Inflammatory macrophage (primary cell): ENCODE measurements around the gene CLVS2.

ENCODE experiments used
- DNase-seq, 2 donors: peaks; one replicate each; pipeline ENCODE4 v3.0.0-alpha.2; 2020 to 2022

The CLVS2 gene

DNA sequence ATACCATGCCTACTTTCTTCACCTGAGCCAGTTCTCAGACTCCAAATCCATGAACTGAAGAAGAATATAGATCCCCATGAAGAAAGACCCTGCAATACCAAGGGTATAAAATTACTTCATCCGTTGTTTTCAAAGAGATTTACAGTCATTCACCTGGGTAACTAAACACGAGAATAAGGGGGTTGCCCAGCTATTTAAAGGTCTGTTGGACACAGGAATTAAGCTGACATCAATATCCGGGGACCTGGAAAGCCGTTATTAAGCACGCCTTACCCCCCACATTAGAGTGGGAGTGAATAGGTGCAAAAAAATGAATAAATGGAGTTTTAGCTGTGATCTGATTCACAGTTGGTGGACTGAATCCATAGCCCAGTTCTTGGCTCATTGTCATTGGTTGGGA lies 28.9 kb downstream of the CLVS2 start:
- no peak for DNase-seq

DNA sequence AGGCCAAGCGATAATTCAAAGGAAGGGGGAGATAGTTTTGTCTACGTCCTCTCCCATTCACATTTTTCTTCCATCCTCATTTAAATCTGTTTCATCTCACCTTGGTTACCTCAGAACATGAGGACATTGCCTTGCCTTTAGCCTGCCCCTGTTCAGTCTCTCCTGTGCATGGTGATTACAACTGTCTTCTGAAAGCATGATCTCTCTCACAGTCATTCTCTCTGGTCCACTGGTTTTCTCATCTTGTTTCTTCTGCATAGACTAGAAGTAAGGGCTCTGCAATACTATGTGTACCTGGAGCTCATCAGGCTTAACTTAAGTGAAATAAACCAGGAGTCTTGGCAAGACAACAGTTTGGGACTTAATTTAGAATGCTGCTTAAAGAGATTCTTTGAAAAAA lies 31.4 kb downstream of the CLVS2 start:
- no peak for DNase-seq

DNA sequence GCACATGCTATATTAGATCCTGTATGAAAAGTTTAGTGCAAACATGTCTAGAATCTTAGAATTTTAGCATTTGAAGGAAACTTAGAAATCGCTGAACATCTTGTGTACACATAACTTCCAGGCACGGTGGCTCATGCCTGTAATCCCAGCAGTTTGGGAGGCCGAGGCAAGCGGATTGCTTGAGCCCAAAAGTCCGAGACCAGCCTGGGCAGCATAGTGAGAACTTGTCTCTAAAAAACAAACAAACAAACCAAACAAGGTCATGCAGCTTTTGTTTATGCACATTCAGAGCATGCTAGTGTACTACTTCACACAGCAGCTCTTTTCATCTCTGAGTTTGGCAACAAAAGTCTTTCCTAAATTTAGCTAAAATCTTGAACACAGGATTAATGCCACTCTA lies 32.2 kb downstream of the CLVS2 start:
- no peak for DNase-seq

DNA sequence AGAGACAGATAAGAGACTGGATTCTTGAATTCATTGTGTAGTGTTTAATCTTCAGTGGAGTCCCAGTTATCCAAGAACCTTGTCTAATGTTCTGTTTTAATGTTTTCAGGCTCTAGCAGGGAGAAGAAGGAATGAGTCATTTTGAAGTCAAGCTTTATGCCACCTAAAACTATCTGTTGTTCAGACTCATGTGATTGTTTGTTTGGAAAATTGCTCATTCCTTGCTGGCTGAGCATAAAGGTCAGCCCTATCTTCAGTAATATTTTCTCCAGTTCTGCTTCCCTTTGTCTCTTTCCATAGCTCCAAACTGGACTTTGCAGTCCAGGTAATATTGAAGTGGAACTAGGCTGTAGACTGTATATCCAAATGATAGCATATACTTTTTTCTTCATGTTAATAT lies 34.2 kb downstream of the CLVS2 start:
- DNase-seq, result no peak

DNA sequence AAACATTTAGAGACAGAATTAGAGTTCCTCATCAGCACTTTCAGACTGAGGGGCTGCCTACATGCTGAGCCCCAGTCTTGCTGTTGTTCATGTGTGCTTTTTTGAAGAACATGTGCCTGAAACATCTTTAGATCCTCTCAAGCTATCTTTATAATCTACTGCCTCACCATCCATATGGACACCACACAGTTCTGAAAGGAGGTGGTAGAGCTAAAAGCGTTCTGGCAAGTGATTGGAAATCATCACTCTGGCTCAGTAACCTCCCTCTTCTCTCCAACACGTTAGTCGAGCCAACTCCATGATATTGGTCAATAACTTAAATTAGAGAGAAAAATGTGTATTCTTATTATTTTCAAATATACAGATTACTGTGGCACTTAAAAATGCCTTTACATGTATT lies 40.6 kb downstream of the CLVS2 start:
- no peak for DNase-seq

DNA sequence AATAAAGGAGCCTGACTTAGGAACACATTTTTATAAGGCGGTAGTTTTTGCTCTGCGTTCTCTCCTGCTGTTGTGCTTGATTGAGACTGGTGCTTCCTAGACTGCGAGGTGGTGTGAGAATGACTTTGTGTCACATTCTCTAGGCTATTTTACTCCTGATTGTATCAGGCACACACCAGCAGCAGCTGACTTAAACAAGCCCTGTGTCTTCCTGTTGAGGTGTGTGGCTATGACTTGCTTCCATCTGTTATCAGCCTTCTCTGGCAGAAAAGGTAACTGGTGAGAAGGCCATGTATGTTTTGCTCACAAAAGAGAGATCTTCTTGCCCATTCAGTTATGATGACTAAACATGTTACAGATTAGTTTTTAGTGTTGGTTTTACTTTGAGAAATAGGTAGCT lies 43.4 kb downstream of the CLVS2 start:
- no peak for DNase-seq

DNA sequence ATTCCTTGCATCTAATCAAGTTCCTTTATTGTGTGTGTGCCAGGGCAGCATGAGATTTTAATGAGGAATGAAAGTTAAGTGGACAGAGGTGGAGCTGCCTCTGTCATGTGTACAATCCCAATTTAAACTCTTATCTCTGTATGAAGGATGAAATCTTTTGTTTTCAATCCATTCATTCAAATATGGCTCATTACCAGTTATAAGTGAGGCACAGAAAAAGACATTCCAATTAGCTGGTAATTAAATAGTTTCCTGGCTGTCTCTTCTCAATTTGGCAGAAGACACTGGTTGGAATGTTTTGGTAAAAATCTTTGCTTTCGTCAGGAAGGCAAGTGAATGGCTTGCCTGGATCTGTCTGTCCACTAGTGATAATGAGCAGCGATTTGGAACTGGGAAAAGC lies 46.4 kb downstream of the CLVS2 start:
- no peak for DNase-seq

DNA sequence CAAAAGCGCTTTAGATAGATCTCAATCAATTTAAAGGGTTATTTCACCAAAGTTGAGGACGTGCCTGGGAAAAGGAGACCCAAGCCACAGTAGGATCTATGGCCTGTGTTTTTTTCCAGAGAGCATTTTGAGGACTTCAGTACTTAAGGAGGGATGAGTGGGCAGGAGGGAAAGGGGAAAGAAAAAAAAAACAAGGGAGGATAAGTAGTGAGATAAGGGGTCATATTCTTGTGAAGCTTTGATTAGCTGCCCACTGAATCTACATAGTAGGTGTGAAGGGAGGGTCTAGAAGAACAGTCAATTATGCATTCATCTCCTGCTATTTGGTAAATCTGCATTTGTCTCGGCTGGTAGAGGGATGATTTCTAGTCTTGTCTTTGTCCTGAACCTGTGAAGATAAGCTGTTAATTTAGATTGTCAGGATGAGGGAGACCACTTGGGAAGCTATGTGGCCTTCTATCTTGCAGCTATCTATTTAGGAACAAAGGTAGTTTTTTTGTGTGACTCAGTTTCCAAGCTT lies 48.4 kb downstream of the CLVS2 start:
- no peak for DNase-seq

DNA sequence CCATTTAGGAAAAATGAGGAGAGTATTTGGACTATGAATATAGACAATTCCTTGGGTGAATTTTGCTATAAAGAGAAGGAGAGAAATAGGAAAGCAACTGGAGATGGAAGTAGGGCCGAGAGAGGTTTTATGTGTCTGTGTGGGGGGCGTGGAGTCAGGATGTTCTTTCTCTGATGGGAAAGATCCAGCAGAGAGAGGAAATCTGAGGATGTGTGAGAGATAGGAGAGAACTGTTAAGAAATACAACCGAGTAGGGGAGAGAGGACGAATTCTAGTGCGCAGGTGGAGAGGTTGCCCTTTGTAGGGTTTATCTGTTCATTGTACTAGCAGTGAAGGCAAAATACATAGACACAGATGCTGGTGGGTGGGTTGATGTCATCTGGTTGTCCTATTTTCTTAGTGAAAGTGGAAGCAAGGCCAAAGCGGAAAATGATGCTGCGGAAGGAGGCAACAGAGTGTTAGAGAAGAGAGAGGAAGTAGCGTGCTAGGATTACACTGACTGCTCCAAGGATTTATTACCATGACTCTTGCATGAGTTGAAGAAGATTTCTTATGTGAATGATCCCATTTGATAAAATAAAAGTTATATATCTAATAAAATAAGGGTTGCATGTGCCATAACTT lies 57.7 kb downstream of the CLVS2 start:
- no peak for DNase-seq

DNA sequence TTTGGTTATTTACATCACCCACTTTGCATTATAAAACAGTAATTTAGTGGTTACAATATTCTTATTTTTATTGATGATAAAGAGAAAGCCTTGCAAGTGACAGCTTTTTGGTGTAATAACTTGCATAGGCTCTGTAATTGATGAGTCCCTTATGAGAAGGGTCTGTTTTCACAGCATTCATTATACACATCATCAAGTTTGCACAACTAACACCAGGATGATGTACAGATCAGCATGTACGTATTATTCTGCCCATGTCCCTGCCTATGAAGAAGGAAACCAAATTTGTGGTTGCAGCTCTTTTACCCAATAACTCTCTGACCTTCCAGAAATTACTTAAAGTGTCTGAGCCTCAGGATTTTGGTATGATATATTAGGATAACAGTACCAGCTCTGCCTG lies 59.2 kb downstream of the CLVS2 start:
- no peak for DNase-seq

DNA sequence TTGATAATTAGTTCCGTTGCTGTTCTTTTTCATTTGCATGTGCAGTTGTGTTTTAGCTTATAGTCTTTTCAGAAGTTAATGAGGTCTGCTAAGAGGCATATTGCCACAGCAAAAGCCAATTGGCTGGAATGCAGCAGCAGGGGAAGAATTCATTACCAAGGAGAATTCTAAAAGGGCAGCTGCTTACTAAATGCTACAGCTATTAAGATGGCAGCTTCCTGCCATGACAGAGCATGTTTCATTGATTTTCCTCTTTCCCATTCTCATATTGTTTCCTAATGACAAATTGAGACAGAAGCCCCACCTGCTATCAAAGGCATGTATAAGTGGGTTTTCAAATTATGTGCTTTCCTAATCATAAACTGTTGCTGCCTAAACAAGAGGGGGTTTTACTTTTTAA lies 66.6 kb downstream of the CLVS2 start:
- DNase-seq, result no peak

DNA sequence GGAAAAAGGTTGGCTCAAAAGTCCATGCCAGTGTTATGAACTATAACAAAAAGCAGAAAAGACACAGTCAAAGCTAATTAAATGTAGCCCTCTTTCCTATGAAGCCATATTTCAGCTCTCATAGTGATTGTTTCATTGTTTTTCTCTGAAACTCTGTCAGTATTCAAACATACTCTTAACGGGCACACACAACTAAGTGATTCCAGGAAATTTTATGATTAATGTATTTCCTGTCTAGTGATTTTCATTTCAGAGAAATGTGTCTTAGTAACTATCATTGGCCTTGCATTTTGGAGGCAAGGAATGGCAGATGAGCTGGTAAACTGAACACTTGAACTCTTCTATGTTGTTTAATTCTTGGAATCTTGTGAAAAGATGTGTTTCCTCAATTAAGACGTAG lies 68.0 kb downstream of the CLVS2 start:
- DNase-seq, result no peak

DNA sequence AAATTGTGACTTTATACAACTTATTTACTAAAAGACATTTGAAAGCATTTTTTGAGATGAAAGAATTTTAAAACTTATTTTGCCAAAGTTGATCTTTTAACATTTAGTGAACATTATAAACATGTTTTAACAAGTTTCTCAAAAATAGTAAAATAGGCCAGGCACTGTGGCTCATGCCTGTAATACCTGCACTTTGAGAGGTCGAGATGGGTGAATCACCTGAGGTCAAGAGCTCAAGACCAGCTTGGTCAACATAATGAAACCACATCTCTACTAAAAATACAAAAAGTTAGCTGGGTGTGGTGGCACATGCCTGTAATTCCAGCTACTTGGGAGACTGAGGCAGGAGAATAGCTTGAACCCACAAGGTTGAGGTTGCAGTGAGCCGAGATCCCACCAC lies 78.6 kb downstream of the CLVS2 start:
- DNase-seq, result no peak

DNA sequence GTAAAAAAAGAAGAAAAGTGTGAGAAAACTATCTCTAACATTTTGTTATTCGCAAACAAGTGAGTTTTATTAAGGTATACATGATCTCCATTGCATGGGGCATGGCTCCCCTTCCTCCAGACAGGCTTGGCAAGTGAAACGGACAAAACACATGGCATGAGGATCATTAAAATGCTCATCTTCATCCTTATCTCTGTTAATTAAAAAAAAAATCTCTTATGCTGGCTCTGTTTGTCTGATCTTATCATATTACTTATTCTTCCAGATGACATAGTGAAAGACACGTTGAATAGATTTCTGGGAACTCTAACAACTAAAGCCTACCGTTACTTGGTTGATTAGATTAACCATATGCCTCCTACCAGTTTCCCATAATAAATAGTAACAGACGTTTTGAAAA lies 89.4 kb downstream of the CLVS2 start:
- no peak for DNase-seq

DNA sequence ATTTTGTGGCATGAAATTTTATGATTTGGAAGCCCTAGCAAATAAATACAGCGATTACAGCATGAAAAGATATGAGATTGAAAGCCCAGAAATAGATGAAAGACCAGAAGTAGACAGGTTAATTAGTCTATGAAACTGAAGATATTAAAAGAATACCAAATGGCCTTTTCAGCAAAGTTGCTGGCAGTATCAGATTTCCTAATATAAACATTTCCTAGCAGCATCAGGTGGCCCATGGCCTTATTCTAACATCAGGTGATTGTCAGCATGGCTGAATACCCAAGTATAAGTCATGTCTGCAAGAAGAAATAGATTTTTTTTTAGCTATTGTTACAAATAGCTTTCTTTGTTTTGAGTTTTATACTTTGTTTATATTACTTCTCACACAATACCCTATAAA lies 93.2 kb downstream of the CLVS2 start:
- no peak for DNase-seq

DNA sequence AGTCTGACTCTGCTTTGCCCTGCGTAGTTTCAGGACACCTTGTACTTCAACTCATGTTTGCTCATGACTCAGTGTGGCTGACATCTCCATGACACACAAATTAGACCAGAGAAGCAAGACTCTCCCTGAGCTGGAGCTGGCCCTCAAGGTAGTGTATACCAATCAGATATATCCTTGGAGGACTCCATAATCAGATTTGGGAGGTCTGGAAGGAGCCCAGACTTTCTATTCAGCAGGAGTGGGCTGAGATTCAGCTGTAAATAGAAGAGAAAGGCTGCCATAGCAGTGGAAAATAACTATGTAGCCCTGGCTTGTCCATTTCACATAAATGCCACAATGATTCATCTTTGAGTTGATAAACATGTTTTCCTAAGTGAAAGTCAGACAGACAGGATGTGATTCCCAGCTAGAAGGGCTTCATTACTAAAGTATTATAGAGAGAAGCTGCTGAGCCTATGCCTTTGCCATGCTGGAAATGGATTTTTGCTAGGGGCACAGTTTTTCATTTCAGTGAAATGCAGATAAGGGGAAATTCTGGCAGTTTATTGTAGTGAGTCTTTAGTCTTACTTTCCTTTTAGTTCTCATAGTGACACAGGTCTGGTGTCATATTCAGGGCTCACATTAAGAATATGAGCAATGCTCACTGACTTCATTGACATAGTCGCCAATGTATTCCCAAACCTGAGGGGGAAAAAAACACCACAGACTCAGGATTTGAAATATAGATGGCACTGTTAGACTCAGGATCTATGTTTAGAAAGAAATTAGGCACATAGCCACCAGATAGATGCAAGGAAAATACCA lies 95.3 kb downstream of the CLVS2 start:
- DNase-seq, result no peak

DNA sequence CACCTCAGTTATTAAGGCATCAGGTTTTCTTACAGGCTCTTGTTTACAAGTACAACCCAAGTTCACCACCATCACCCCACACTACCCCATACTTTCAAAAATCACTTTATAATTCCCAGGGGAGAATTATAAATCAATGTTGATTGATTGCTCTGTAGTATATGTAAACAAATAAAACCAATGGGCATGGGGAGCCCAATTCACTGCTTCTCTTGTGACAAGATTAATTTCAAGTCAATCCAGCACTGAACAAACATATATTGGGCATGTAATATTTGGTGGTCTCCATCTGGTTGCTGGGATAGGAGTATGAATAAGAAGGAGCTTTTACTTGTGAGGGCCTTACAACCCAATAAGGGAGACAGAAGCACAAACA lies 95.8 kb downstream of the CLVS2 start:
- DNase-seq, result no peak

DNA sequence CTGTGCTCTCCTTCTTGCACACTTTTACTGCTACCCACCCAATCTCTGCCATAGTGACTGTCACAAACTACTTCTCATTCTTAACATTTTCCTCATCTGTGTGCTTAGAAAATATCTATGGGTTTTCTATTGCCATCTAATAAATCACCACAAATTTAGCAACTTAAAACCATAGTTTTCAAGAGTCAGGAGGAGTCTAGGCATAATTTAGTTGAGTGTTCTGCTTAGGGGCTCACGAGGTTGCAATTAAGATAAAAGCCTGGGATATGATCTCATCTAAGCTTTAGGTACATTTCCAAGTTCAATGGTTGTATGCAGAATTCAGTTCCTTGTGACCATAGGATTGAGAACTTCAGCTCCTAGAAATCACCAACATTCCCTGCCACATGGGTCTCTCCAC lies 98.8 kb downstream of the CLVS2 start:
- DNase-seq, result no peak

DNA sequence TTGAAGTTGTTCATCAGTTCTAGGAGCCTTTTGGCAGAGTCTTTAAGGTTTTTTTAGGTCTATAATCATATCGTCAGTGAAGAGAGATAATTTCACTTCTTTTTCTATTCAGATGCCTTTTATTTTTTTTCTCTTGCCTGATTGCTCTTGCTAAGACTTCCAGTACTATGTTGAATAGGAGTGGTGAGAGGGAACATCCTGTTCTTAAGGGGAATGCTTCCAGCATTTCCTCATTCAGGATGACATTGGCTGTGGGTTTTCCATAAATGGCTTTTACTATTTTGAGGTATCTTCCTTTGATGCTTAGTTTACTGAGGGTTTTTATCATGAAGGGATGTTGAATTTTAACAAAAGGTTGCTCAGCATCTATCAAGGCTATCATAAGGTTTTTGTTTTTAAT lies 109.5 kb downstream of the CLVS2 start:
- DNase-seq, result no peak

DNA sequence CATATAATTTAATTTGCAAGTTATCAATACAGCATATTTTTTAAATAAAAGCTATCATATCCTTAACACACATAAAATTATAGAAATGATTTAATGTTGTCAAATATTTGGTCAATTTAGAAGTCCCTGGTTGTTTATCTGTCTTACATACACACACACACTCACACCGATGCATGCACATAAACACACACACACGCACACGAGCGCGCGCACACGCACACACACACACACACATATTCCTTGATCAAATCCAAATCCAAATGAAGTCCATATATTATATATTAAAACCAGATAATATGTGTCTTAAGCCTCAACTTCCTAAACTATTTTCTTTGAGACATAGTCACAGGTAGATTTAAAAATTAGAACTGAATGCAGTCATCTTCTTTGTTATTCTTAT lies 120.3 kb downstream of the CLVS2 start:
- no peak for DNase-seq

DNA sequence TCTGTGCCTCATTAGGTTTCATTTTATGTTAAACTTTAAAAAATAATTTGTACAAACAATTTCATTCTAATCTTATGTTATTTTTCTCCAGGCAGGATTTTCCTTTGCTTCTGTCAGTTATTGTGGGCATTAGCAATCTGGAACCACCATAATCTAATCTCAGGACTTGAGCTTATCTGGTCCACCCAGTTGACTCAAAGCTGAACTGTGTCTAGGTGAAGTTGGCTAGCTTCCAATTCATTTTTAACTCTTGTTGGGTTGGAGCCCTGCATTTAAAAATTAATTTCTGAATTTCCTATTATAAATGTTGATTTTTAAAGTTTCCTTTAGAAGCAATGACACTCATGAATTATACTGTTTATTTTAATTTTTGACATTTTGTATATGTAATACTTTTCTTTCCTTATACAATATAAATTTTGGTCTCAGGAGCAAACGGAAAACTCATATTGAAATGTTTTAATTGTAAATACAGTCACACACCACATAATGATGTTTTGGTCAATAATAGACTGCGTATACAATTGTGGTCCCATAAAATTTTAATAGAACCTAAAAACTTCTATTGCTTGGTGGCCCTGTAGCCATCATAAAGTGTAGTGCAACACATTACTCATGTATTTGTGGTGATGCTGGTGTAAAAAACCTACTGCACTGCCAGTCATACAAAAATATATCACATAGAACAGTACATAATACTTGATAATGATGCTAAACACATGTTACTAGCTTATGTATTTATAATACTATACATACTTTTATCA lies 121.3 kb downstream of the CLVS2 start:
- no peak for DNase-seq

DNA sequence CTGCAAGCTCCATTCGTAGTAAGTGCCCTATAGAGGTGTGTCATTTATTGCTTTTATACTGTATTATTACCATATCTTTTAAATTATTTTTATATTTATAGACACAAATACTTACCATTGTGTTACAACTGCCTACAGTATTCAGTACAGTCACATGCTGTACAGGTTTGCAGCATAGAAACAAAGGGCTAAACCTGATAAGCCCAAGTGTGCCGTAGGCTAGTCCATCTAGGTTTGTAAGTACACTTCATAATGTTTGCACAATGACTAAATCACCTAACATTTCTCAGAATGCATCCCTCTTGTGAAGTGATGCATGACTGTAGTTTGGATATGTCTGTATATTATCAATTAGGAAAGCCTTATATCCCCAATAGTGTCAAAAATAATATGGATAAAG lies 122.8 kb downstream of the CLVS2 start:
- no peak for DNase-seq
